CD14-positive monocyte (primary cell): Measurements from ENCODE around the gene TAS2R13. TPM values are rescaled to one million over a fixed set of nuclear protein-coding genes. Genes with fewer than 3 reads are reported as not detected.

Source experiments
- DNase-seq, 3 donors: peaks; one replicate each; pipeline ENCODE4 v3.0.0-alpha.2; 2011 to 2022
- H2AFZ ChIP-seq: 2 replicates; pipeline ENCODE4 v1.6.0; 2012; ENCODE audit warnings: mild to moderate bottlenecking, low read depth, low read length, inconsistent platforms; ENCODE audit not compliant: insufficient read depth, poor library complexity, severe bottlenecking
- H3K27ac ChIP-seq, 2 donors: 1 replicate in 1 of 2; 2 replicates in 1 of 2; pipeline ENCODE4 v1.5.1; 2012 to 2013; ENCODE audit warnings: low read length in 2 of 2, control low read depth in 1 of 2, inconsistent platforms in 1 of 2, low read depth in 1 of 2, mild to moderate bottlenecking in 1 of 2
- H3K27me3 ChIP-seq, 2 donors: one replicate each; pipeline versions ENCODE4 v1.6.0 to v1.6.1; 2011 to 2013; ENCODE audit warnings: low read length in 2 of 2; ENCODE audit not compliant: control insufficient read depth in 2 of 2, insufficient read depth in 2 of 2
- H3K36me3 ChIP-seq, 2 donors: replicated peaks in 1 of 2; 1 replicate in 1 of 2; 2 replicates in 1 of 2; pipeline versions ENCODE4 v1.5.1 to v1.6.1; 2012 to 2013; ENCODE audit warnings: low read length in 2 of 2, control low read depth in 1 of 2, inconsistent platforms in 1 of 2, mild to moderate bottlenecking in 1 of 2; ENCODE audit not compliant: insufficient read depth in 2 of 2, control insufficient read depth in 1 of 2
- H3K4me1 ChIP-seq, 2 donors: 1 replicate in 1 of 2; 2 replicates in 1 of 2; pipeline versions ENCODE4 v1.5.1 to v1.6.1; 2012 to 2013; ENCODE audit warnings: low read length in 2 of 2, control low read depth in 1 of 2, inconsistent platforms in 1 of 2, mild to moderate bottlenecking in 1 of 2, moderate library complexity in 1 of 2; ENCODE audit not compliant: insufficient read depth in 2 of 2, control insufficient read depth in 1 of 2
- H3K4me2 ChIP-seq: replicated peaks from 2 replicates; pipeline ENCODE3; 2012; ENCODE audit warnings: low read length, moderate library complexity, mild to moderate bottlenecking; ENCODE audit not compliant: poor library complexity, severe bottlenecking; ENCODE audit errors: extremely low read depth
- H3K4me3 ChIP-seq, 3 experiments: fragments of 200-600 bp in 1 of 3; sonication (generic) in 1 of 3; replicated peaks in 1 of 3; 1 replicate in 2 of 3; 2 replicates in 1 of 3; pipeline ENCODE4 v1.5.1; 2011 to 2013; ENCODE audit warnings: low read length in 3 of 3, mild to moderate bottlenecking in 3 of 3, control low read depth in 2 of 3, low read depth in 2 of 3, inconsistent platforms in 1 of 3, moderate library complexity in 1 of 3
- H3K79me2 ChIP-seq: 2 replicates; pipeline ENCODE4 v1.6.0; 2012; ENCODE audit warnings: mild to moderate bottlenecking, control low read depth, inconsistent platforms, low read length, moderate library complexity; ENCODE audit not compliant: insufficient read depth
- H3K9ac ChIP-seq: 2 replicates; pipeline ENCODE4 v1.6.0; 2017; ENCODE audit warnings: low read length, mild to moderate bottlenecking; ENCODE audit not compliant: insufficient read depth, poor library complexity, severe bottlenecking
- H3K9me3 ChIP-seq, 2 donors: replicated peaks in 1 of 2; 1 replicate in 1 of 2; 2 replicates in 1 of 2; pipeline versions ENCODE4 v1.5.1 to v1.6.1; 2012 to 2013; ENCODE audit warnings: low read length in 2 of 2, control low read depth in 1 of 2; ENCODE audit not compliant: control insufficient read depth in 1 of 2, insufficient read depth in 1 of 2
- H4K20me1 ChIP-seq: 2 replicates; pipeline ENCODE4 v1.6.0; 2012; ENCODE audit warnings: mild to moderate bottlenecking, low read length, control low read depth, moderate library complexity; ENCODE audit not compliant: insufficient read depth
- H3K27ac Mint-ChIP-seq, 7 donors: one replicate each; pipeline ENCODE4 v1.8.0; 2020; ENCODE audit warnings: mild to moderate bottlenecking in 7 of 7, mixed read lengths in 7 of 7, moderate library complexity in 6 of 7, inconsistent platforms in 2 of 7
- H3K27me3 Mint-ChIP-seq, 3 donors: one replicate each; pipeline ENCODE4 v1.8.0; 2021 to 2022; ENCODE audit warnings: low read depth in 3 of 3, mild to moderate bottlenecking in 3 of 3, mixed read lengths in 3 of 3, moderate library complexity in 3 of 3, inconsistent platforms in 1 of 3
- H3K36me3 Mint-ChIP-seq, 2 donors: one replicate each; pipeline ENCODE4 v1.8.0; 2020; ENCODE audit warnings: mixed read lengths in 2 of 2, inconsistent platforms in 1 of 2, mild to moderate bottlenecking in 1 of 2
- H3K4me1 Mint-ChIP-seq: one replicate; pipeline ENCODE4 v1.8.0; 2020; ENCODE audit warnings: mild to moderate bottlenecking, mixed read lengths
- H3K4me3 Mint-ChIP-seq, 2 donors: one replicate each; pipeline ENCODE4 v1.8.0; 2020; ENCODE audit warnings: mild to moderate bottlenecking in 2 of 2, mixed read lengths in 2 of 2, moderate library complexity in 1 of 2
- H3K9me3 Mint-ChIP-seq, 7 donors: one replicate each; pipeline ENCODE4 v1.8.0; 2020 to 2022; ENCODE audit warnings: mixed read lengths in 7 of 7, mild to moderate bottlenecking in 6 of 7, moderate library complexity in 6 of 7, inconsistent platforms in 2 of 7
- WGBS: methylation state at CpG from one replicate; pipeline ENCODE4 v1.1.5; 2013; ENCODE audit warnings: missing lambda C conversion rate; ENCODE audit not compliant: insufficient coverage; 5-methylcytosine and 5-hydroxymethylcytosine counted together
- intact Hi-C, 2 donors: fragments of 100-400 bp; cut with micrococcal nuclease; formaldehyde crosslinking; loops; one replicate each; pipeline versions ENCODE4 v1.15.0 to v1.15.1; 2023
- polyA minus RNA-seq: library from RNA; depleted of rRNA, polyadenylated mRNA; stranded (reverse); fragments of >200 nt; gene quantifications from 2 replicates; pipeline ENCODE4 v1.2.3, GENCODE V29; 2012
- polyA plus RNA-seq, 3 donors: library from polyadenylated mRNA; depleted of rRNA in 1 of 3; unstranded in 2 of 3; stranded (reverse) in 1 of 3; fragments of 300-500 nt in 2 of 3; fragments of >200 nt in 1 of 3; fragmentation: Illumina TruSeq in 2 of 3; gene quantifications; 1 replicate in 2 of 3; 2 replicates in 1 of 3; pipeline ENCODE4 v1.2.3, GENCODE V29; 2012 to 2021
- total RNA-seq, 12 experiments: library from RNA in 1 of 12; stranded (reverse) in 1 of 12; fragments of 120-200 nt in 1 of 12; gene quantifications; one replicate each; pipeline ENCODE4 v1.2.4 and lab custom pipeline; 2013 to 2026; ENCODE audit warnings: mixed read lengths in 6 of 12, inconsistent platforms in 1 of 12
- TF ChIP-seq, protein P1 (sequence below): fragments of 200-600 bp; IDR thresholded peaks from one replicate; pipeline ENCODE4 v1.8.0; 2022; ENCODE audit warnings: antibody characterized with exemption, mild to moderate bottlenecking

Gene TAS2R13, protein sequence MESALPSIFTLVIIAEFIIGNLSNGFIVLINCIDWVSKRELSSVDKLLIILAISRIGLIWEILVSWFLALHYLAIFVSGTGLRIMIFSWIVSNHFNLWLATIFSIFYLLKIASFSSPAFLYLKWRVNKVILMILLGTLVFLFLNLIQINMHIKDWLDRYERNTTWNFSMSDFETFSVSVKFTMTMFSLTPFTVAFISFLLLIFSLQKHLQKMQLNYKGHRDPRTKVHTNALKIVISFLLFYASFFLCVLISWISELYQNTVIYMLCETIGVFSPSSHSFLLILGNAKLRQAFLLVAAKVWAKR
- 0.56 TPM for total RNA-seq (2013)
- polyA plus RNA-seq = not detected
- polyA minus RNA-seq = 0.55 TPM in 1 of 2 replicates, not detected in the other
- 0 to 1.5 (median 0.17) reads per million in 11 experiments for total RNA-seq (lab: John Stamatoyannopoulos, UW)

DNA sequence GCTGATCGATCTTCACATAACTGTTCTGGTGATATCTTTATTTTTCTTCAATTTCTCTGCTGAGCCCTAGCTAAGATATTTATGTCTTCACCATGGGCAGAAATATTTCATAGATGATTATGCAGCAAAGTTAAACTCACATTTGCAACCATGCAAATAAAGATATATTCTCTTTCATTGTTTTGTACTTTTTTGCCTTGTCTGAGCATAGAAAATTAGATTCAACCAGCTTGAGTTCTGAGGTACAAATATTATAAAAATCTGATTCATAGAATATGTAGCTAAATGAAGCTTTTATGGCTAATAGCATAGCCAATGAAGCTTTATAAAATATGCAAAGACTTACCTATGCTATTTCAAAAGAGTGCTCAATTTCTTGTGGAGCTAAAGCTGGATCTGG is at the start of gene TAS2R13:
Gene TAS2R13, minus strand, starts transcription at position 101 of the 400 bp plus-strand sequence. CDS start 264 bp downstream, outside the sequence.
- Histone ChIP-seq H3K9ac (no peak within 1 kb of the TSS), H3K27ac (no peak within 1 kb of the TSS), H3K4me2 (no peak within 1 kb of the TSS), H3K9me3 (peaks cover 3 to 8% of the 10 kb centered on the region in 2 donors), H3K4me1 (no peaks in the 10 kb centered on the region), H2AFZ (no peak within 1 kb of the TSS), H3K27me3 (no peaks in the 10 kb centered on the region), H3K79me2 (no peaks in the 10 kb centered on the region), H4K20me1 (no peaks in the 10 kb centered on the region), H3K4me3 (no peak within 1 kb of the TSS), H3K36me3 (no peaks in the 10 kb centered on the region)
- Mint-ChIP-seq H3K4me1 (peaks cover 2% of the 10 kb centered on the region), H3K4me3 (no peak within 1 kb of the TSS), H3K27me3 (no peaks in the 10 kb centered on the region), H3K36me3 (peaks cover 0 to 3% of the 10 kb centered on the region in 2 donors), H3K9me3 (peaks cover 0 to 12% (median 6%) of the 10 kb centered on the region in 7 donors), H3K27ac (no peak within 1 kb of the TSS)
- TF ChIP-seq, protein P1, sequence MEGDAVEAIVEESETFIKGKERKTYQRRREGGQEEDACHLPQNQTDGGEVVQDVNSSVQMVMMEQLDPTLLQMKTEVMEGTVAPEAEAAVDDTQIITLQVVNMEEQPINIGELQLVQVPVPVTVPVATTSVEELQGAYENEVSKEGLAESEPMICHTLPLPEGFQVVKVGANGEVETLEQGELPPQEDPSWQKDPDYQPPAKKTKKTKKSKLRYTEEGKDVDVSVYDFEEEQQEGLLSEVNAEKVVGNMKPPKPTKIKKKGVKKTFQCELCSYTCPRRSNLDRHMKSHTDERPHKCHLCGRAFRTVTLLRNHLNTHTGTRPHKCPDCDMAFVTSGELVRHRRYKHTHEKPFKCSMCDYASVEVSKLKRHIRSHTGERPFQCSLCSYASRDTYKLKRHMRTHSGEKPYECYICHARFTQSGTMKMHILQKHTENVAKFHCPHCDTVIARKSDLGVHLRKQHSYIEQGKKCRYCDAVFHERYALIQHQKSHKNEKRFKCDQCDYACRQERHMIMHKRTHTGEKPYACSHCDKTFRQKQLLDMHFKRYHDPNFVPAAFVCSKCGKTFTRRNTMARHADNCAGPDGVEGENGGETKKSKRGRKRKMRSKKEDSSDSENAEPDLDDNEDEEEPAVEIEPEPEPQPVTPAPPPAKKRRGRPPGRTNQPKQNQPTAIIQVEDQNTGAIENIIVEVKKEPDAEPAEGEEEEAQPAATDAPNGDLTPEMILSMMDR = no peak
- no CpG with 5 or more reads among the region's 1 CpG for WGBS
- intact Hi-C loops = no loop called here
- no peak for DNase-seq

DNA sequence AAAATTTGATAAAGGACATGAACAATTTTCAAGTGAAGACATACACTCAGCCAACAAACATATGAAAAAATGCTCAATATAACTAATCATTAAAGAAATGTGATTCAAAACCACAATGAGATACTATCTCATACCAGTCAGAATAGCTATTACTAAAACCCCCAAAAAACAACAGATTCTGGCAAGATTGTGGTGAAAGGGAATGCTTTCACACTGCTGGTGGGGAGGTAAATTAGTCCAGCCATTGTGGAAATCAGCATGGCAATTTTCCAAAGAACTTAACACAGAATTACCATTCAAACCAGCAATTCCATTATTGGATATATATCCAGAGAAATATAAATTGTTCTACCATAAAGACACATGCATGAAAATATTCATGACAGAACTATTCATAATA is 48.4 kb upstream of the TAS2R13 start:
- Histone ChIP-seq H3K4me3 (no peak overlapping the region), H4K20me1 (no peaks in the 10 kb centered on the region), H3K4me2 (no peak overlapping the region), H3K36me3 (no peaks in the 10 kb centered on the region), H3K79me2 (no peaks in the 10 kb centered on the region), H2AFZ (no peak overlapping the region), H3K9ac (no peak overlapping the region), H3K27me3 (no peaks in the 10 kb centered on the region), H3K9me3 (peaks cover 6 to 7% of the 10 kb centered on the region in 2 donors), H3K4me1 (no peaks in the 10 kb centered on the region), H3K27ac (no peak overlapping the region)
- Mint-ChIP-seq H3K27me3 (no peaks in the 10 kb centered on the region), H3K27ac (no peak overlapping the region), H3K4me3 (no peak overlapping the region), H3K4me1 (no peaks in the 10 kb centered on the region), H3K9me3 (peaks cover 8 to 26% (median 19%) of the 10 kb centered on the region in 7 donors), H3K36me3 (peaks cover 7 to 8% of the 10 kb centered on the region in 2 donors)
- DNase-seq = no peak
- TF ChIP-seq, protein P1 = no peak
- intact Hi-C loops = no loop called here
